ENCODE data around the gene TFEB.
A peak's percentile ranks its signal among the peaks of the same experiment; 100 is the strongest.

TFEB gene

GRCh38 chr6:41735427-41736185 is at the start of gene TFEB:
TSS of gene TFEB (minus strand) at chr6:41735608. CDS start at chr6:41691213, 44,395 bp downstream.
- peak; percentile 93 for DNase-seq

- peak; percentile 89 for DNase-seq
These were observed 49.3 kb upstream of the TFEB start for GRCh38 chr6:41784581-41785171.

- DNase-seq, result no peak
These were observed 47.8 kb upstream of the TFEB start for GRCh38 chr6:41783106-41783780.

GRCh38 chr6:41781366-41781730 is 45.9 kb upstream of the TFEB start:
- DNase-seq, result no peak

GRCh38 chr6:41780551-41781365 is 45.4 kb upstream of the TFEB start, which contains the start of gene PRICKLE4:
TSS of gene PRICKLE4 (plus strand) at chr6:41780782. CDS start at chr6:41783474, 2,692 bp downstream.
- DNase-seq, result peak; percentile 3

GRCh38 chr6:41779788-41780550 is 44.6 kb upstream of the TFEB start, which contains the start of gene FRS3:
TSS of gene FRS3 (minus strand) at chr6:41779900. CDS start at chr6:41776987, 2,913 bp downstream.
- DNase-seq, result peak; percentile 95

- no peak for DNase-seq
These were observed 43.9 kb upstream of the TFEB start for GRCh38 chr6:41779336-41779735.

GRCh38 chr6:41778895-41779294 is 43.5 kb upstream of the TFEB start:
- DNase-seq, result no peak

- peak; percentile 63 for DNase-seq
These were observed 42.3 kb upstream of the TFEB start for GRCh38 chr6:41777551-41778285.

GRCh38 chr6:41775293-41775882 is 40.0 kb upstream of the TFEB start:
- no peak for DNase-seq

- DNase-seq, result no peak
These were observed 39.4 kb upstream of the TFEB start for GRCh38 chr6:41774841-41775240.

- no peak for DNase-seq
These were observed 35.9 kb upstream of the TFEB start for GRCh38 chr6:41771058-41771983.

GRCh38 chr6:41770381-41771057 is 35.1 kb upstream of the TFEB start:
- no peak for DNase-seq

- no peak for DNase-seq
These were observed 34.0 kb upstream of the TFEB start for GRCh38 chr6:41769376-41769775.

- DNase-seq, result no peak
These were observed 33.3 kb upstream of the TFEB start for GRCh38 chr6:41768545-41769308.

GRCh38 chr6:41767112-41767833 is 31.9 kb upstream of the TFEB start:
- DNase-seq, result peak; percentile 45

GRCh38 chr6:41766043-41766664 is 30.7 kb upstream of the TFEB start:
- DNase-seq, result peak; percentile 15
